HL-60/S4 treated with retinoic acid at 250 ng/mL for 4 days and 3 days (cell line): Measurements from ENCODE around the gene LSM10.

Experiments used
- in situ Hi-C: fragments of 300-500 bp; cut with MboI; formaldehyde crosslinking; loops from 2 replicates; pipeline ENCODE4 v1.7.0; 2022; ENCODE audit warnings: low sequenced_read_pairs

Gene LSM10

GRCh38 chr1:36411674-36412648, 14.3 kb upstream of the LSM10 start:
- in situ Hi-C loops: loop anchor here (25.0 kb wide), 1 partner anchor 300 kb away; no protein-coding TSS in a partner anchor

- in situ Hi-C loops: loop anchor here (25.0 kb wide), 1 partner anchor 296 kb away; no protein-coding TSS in a partner anchor
Observed at GRCh38 chr1:36408479-36408878, 10.8 kb upstream of the LSM10 start.

- in situ Hi-C loops: loop anchor here (25.0 kb wide), 1 partner anchor 294 kb away; no protein-coding TSS in a partner anchor
Observed at GRCh38 chr1:36406440-36406839, 8.7 kb upstream of the LSM10 start.

- in situ Hi-C loops: loop anchor here (25.0 kb wide), 1 partner anchor 290 kb away; no protein-coding TSS in a partner anchor
Observed at GRCh38 chr1:36402504-36402890, 4.8 kb upstream of the LSM10 start.

- in situ Hi-C loops: loop anchor here (25.0 kb wide), 1 partner anchor 290 kb away; no protein-coding TSS in a partner anchor
Observed at GRCh38 chr1:36401602-36402503, 4.1 kb upstream of the LSM10 start.

GRCh38 chr1:36400825-36401601, 3.3 kb upstream of the LSM10 start:
- in situ Hi-C loops: loop anchor here (25.0 kb wide), 1 partner anchor 289 kb away; no protein-coding TSS in a partner anchor

- in situ Hi-C loops: loop anchor here (25.0 kb wide), 1 partner anchor 288 kb away; no protein-coding TSS in a partner anchor
Observed at GRCh38 chr1:36400514-36400824, 2.8 kb upstream of the LSM10 start.

GRCh38 chr1:36398370-36398977, 766 bp upstream of the LSM10 start:
- in situ Hi-C loops: no loop called here

GRCh38 chr1:36397083-36397377, 678 bp downstream of the LSM10 start:
- in situ Hi-C loops: no loop called here

- in situ Hi-C loops: no loop called here
Observed at GRCh38 chr1:36396359-36396758, 1.3 kb downstream of the LSM10 start.

GRCh38 chr1:36393686-36394085, 4.0 kb downstream of the LSM10 start:
- in situ Hi-C loops: no loop called here

- in situ Hi-C loops: no loop called here
Observed at GRCh38 chr1:36392836-36393235, 4.9 kb downstream of the LSM10 start.

GRCh38 chr1:36391271-36391670, 6.4 kb downstream of the LSM10 start:
- in situ Hi-C loops: no loop called here

GRCh38 chr1:36390411-36390810, 7.3 kb downstream of the LSM10 start:
- in situ Hi-C loops: no loop called here

- in situ Hi-C loops: no loop called here
Observed at GRCh38 chr1:36389999-36390398, 7.7 kb downstream of the LSM10 start.

GRCh38 chr1:36389261-36389660, 8.4 kb downstream of the LSM10 start:
- in situ Hi-C loops: no loop called here

- in situ Hi-C loops: no loop called here
Observed at GRCh38 chr1:36387141-36387949, 10.4 kb downstream of the LSM10 start.

GRCh38 chr1:36386265-36387140, 11.2 kb downstream of the LSM10 start:
- in situ Hi-C loops: no loop called here
